RPMI8226 (cell line): Measurements from ENCODE around the gene IFNA13.

ENCODE experiments used
- DNase-seq: peaks from one replicate; pipeline ENCODE4 v3.0.0-alpha.2; 2015

Gene IFNA13

DNA sequence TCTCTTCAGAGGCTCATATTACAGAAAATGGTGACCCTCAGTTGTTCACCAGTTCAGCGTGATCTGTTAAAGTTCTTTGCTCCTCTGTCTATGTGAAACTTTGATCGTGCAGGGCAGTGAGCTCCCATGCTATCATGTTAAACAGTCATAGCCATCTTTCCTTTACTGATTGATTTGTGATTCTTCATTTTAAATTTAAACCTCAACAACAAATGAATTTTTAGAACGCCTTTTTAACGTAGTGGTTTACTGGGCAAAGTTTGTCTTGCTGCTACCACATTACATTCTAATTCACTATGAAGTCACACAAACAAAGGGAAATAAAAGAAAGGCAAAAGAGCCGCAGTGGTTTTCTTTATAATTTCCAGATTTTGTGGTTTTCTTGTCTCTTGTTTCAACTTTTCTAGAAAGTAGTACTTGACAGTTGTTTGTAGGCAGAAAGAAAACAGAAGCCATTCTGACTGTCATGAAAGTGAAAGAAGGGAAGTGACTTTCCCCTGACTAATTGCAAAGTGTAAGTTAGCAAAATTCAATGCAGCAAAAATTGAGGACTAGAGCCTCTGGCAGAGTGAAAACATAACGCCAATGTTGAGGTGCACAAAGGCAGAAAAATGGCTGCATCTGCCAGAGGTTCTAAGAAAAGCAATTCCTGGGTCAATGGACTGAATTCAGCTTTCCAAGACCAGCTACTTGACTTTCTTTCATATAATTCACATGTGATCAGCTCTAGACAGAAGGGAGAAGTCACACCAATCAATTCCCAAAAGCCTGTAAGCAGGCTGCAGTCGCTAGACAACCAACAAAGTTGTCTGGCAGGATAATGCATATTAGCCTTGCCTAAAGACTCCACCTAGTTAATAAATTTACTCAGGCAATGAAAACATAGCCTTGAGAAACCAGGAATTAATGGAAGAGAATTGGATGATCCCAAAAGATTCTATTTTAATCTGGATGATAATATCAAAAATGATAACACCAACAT, 10.1 kb downstream of the IFNA13 start:
- DNase-seq = peak; percentile 42

DNA sequence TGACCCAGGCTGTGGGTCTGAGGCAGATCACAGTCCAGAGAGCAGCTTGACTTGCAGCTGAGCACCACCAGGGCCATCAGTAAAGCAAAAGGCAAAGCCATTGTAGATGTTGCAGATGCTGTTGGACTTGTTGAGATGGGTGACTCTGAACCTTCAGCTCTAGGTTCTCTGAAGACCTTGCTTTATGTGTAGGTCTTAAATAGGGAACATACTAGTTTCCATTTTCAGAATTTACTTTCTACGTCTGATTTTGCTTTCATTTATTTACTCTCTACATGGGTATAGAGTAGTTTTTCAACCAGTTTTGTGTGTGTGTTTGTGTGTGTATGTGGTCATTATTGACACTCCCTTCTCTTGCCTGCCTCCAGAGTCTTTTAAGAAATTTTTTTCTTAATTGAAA, 17.1 kb downstream of the IFNA13 start, which contains the start of gene IFNA6:
Gene IFNA6 (minus strand): TSS at position 101 of the 400 bp plus-strand sequence. CDS start 0 bp downstream, at position 101.
- DNase-seq = no peak

DNA sequence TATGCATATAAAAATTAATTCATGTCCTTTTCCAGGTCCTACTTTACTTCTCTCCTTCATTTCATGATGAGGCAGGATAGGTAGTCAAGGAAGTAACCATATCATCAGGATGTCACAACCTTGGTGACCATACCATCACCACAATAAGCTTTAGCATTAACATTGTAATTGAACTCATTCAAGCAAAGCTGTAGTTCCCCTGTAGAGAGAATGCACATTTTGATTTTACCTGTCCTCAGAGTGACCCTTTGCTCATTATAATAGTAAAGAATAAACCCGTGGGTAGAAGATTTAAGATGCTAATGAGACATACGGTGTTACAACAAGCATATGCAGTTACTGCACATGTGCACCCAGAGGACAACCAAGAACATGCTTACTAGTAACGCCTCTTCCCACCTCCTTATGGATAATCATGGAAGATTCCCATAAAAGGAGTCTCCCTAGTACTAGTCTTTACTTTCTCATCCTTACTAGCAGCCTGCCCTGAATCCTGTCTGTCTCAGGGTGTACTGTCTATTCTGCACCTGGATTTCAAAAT, 19.4 kb downstream of the IFNA13 start:
- no peak for DNase-seq

DNA sequence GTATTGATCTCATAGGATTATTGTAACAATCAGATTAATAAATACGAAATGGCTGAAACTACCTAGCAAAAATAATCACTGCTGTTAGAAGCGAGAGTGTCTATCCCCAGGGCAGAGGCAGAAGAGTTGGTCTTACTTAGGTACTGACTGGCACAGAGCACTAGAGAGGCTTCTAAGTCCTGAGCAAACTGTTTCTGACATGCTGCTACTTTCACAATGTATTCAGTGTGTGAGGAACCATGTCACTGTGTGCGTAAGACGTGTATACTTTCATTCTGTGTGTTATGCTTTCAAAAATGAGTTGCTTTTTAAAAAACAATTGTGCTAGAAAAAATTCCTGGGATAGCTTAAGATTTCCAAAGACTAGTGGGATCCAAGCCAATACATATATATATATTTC, 27.1 kb downstream of the IFNA13 start:
- DNase-seq = no peak

DNA sequence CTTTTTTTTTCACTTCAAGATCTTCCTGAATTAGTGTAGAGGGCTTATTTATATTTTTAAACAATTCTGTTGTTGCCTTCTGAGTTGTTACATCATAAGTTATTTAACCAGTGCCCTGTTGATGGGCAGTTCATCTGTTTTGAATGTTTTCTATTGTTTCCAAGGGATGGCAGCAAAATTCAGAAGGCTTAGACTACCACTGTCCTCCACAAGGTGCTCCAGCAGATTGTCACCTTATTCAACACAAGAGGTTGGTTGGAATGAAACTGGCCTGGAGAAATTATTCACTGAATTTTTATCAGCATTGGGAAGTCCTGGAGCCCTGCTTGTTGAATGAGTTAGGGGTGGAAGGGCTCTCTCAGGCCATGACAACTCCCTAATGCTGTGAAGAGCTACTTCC, 31.4 kb downstream of the IFNA13 start:
- DNase-seq = peak; percentile 5

DNA sequence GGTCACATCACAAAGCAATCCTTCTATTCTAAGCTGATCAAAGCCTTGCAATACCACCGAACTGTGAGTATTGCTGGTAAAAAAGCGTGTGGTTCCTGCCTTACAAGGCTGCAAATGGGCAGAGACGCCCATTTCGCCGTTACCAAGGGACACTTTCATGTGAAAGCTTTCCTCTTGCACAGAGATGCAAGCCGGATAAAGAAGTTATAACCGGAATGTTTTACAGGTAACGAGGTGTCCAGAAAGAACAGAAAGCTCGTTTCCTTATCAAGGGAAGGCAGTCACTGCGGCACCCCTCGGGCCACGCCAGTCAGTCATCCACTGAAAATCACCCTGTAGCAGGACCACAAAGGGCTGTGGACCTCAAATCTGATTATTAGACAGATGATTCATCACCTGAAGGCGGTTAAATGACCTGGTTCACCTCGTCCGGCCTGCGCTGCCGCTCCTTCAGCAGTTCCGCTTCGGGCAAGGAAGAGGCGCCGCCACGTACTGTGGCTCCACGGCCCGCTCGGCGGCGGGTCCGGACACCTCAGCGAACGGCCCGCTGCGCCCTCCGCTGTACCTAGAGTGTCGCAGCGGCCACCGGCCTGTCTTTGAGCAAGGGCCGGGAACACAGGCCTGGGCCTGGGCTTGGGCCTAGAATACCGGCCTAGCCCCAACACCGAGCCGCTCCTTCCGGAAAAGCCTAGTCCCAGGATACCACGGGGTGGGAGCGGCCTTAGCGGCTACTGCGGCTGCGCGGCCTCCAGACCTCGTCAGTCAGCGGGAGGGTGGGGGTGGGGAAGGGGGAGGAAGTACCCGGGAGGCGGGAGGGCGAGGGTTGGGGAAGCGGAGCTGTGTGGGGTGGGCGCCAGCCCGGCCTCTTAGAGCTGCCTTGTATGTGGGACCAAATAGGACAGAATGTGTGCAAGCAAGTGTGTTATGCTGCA, 32.9 kb downstream of the IFNA13 start, which contains the start of gene KLHL9:
Gene KLHL9 (minus strand): TSS at position 704 of the 932 bp plus-strand sequence. CDS start 545 bp downstream, at position 159.
- peak; percentile 88 for DNase-seq

DNA sequence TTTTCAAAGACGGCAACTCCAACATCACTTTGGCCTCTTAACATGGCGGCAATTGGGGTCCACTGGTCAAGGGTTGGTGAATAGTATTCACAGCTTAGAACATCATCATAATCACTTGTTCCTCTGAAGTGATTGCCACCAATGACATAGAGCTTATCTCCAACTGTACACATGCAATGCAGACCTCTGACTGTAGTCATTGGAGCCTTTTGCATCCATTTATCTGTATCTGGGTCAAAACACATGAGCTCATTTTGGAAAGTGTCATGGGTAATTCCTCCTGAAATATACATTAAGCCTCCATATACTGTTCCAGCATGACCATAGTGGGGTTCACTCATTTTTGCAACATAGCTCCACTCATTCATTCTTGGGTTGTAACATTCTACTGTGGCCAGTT, 34.6 kb downstream of the IFNA13 start:
- DNase-seq = no peak

DNA sequence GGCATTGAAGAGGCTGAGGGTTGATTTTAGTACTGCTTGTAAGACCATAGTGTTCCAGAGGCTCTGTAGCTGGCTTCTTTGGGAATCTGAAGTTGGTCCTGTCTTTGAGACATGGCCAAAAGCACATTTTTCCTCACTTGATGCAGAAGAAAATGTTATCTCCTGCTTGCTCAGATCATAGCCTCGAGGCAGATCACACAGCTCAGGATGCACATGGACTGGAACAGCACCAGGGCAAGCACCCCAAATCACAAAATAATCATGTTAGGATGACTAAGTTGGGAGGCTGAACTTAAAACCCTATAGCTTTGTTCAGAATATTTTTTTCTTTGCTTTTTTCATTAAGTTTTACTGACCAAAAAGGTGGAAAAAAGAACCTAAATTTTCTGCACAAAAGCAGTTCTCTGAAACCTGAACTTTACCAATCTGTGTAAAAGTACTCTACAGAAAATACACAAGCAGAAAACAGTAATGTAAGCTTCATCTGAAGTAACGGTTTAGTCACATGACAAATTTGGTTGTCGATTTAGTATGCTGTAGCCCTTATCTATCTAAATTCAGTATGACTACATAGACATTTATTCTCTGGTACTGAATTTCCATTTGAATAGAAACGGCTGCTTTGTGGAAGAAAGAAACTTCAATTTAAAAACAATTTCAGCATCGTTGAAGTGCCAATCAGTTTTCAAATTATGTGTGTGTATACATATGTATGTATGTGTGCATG, 36.0 kb downstream of the IFNA13 start:
- no peak for DNase-seq

DNA sequence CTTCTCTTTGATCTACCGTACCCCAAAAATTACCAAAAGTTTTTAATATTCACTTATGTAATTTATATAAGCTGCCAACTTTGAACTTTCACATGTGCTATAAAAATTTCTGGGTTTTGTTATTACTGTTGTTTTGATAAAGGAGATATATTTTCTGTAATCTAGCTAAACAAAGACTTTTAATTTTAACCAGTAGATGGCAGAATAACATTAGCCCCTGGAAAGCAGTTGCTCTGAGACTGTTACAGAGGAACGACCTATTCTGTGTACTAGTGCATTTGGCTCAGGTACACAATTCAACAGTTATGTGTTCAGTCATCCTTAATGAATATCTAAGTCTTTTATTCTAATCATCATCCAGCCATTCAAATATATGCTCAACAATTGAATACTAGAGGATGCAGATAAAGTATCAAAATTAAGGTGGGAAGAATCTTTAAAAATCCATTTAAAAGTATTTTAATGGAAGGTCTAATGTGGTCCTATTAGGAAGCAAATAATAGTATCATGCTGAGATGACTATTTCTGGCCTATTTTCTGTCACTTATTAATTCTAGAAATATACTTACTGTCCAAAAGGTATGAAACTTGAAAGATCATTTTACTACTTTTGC, 41.2 kb downstream of the IFNA13 start:
- peak; percentile 39 for DNase-seq

DNA sequence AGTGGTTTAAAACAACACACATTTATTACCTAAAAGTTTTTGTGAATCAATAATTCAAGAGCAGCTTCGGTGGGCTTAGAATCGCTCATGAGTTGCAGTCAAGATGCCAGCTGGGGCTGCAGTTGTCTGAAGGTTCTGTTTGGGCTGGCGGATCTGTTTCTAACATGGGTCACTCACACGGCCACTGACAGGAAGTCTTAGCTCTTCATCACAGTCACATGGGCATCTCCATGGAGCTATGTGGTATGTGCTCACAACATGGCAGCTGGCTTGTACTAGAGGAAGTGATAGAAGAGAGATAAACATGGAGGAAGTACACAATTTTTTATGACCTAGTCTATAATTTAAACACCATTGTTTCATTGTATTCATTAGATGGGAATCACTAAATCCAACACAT, 43.8 kb downstream of the IFNA13 start:
- DNase-seq = no peak

DNA sequence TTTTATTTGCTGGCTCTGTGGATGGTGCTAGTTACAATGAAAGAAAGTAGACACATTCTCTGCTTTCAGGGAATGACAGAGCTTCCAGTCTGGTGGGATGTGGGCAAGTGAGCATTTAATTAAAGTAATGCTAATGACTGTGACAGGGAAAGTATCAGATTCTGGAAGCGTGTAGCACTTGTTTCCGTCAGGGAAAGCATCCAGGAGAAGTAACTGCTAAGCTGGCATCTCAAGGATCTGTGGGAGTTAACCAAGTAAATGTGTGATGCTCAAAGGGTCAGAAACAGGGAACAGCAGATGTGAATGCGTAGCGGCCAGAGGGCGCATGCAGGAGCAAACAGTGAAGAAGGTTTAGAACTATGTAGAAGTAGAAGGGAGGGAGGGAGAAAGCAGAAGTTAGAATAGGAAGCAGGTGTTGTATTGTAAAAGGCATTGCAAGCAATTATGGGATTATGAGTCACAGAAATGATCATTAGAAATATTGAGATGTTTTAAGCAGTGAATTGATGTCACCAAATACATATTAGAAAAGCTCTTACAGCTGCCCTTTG, 44.9 kb downstream of the IFNA13 start:
- DNase-seq = no peak

DNA sequence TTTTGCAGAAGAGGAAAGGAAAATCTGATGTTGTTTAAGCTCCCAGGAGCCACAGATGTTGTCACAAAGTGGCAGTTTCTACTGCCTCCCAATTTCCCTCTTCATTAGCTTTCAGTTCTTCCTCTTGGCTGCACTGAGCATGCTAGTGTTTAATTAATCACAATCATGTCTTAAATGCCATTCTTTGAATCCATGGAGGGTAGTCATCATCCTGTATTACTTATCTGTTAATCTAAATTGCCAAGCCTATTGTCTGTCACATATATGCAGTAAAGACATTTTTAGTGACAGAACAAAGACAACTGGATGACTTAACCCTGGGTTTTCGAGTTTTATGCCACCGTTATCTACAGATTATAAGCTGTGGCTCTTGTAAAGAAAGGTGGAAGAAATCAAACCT, 47.4 kb downstream of the IFNA13 start:
- DNase-seq = no peak

DNA sequence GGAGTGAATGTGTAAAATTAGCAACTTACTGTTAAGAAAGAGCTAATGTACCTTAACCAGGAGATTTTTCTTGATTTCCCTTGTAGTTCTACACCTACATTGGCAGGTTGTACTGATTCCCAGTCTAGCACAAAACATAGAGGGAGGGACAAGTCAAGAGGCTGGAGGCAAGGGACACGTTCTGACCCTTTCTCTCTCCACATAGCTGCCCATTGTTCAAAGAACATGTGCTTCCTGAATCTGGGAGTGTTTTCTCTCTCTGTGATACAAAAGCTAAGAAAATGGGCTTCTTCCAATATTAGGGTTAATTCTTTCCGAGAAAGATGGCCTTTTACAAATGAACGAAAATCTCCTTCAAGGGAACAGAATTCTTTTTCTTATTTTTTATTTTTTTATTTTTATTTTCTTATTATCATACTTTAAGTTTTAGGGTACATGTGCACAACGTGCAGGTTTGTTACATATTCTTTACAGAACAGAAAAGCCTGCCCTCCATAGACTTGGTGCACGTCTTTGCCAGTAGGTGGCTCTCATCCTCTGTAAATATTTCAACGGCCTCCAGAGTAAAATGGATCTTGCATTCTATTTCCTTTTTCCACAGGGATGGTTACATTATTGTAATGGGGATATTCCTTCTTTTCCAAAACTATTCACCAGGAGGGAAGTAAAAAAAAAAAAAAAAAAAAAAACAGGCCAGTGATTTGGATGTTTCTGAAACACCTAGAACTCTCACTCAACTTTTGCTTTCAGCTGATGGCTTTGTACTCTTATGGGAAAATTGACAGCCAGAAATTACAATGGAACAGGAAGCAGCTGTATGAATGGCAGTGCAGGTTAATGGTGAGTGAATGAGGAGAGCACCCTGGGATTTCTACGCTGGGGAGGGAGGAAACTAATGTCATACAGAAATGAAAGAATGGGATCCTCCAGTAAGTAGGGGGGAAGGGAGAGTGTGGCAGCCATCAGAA, 49.6 kb downstream of the IFNA13 start:
- DNase-seq = peak; percentile 54
